ENCODE measurements around the gene CMIP.

Gene CMIP

DNA sequence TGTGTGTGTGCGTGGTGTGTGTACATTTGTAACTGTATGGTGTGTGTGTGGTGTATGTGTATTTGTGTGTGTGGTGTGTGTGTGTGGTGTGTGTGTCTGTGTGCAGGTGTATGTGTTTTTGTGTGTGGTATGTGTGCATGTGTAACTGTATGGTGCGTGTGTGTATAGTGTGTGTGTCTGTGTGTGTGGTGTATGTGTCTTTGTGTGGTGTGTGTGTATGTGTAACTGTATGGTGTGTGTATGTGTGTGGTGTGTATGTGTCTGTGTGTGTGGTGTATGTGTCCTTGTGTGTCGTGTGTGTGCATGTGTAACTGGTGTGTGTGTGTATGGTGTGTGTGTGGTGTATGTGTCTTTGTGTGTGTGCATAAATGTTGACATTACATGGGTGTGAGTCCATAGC, 170.8 kb downstream of the CMIP start:
- H2AFZ ChIP-seq (ENCODE audit: low read depth, low read length): no peak overlapping the region
- no peak overlapping the region for H3K27ac ChIP-seq (ENCODE audit: low read length)
- peaks cover 27% of the 10 kb centered on the region for H3K79me2 ChIP-seq (ENCODE audit: insufficient read depth, low read length)
- no peak for ATAC-seq (ENCODE audit: insufficient read depth, low read depth)
- H3K9ac ChIP-seq (ENCODE audit: low read depth, low read length): no peak overlapping the region
- TF ChIP-seq EZH2 (IDR thresholded peaks at IDR 0.05; ENCODE audit: borderline replicate concordance, low read depth, low read length, severe bottlenecking) (no peak), CTCF (IDR thresholded peaks at IDR 0.05; ENCODE audit: borderline replicate concordance, extremely low read depth, low read length, poor library complexity, severe bottlenecking) (no peak)
- H3K27me3 ChIP-seq (ENCODE audit: insufficient read depth, low read length, poor library complexity): no peaks in the 10 kb centered on the region
- H3K4me1 ChIP-seq (ENCODE audit: insufficient read depth, low read length): peaks cover 5% of the 10 kb centered on the region; the same call in 1 of the 2 replicates
- peaks cover 81% of the 10 kb centered on the region for H4K20me1 ChIP-seq (ENCODE audit: insufficient read depth, low read length)
- H3K36me3 ChIP-seq (ENCODE audit: insufficient read depth, low read length): peaks cover 83% of the 10 kb centered on the region
- no peak overlapping the region for H3K4me3 ChIP-seq (ENCODE audit: low read depth in 1 of 2, low read length in 2 of 2)
- H3K9me3 ChIP-seq (ENCODE audit: insufficient read depth, low read length, severe bottlenecking): no peaks in the 10 kb centered on the region
- no peak overlapping the region for H3K4me2 ChIP-seq (ENCODE audit: insufficient read depth, low read length)
- DNase-seq: no peak

GRCh38 chr16:81615833-81616232, 171.2 kb downstream of the CMIP start:
- Histone ChIP-seq H4K20me1 (ENCODE audit: insufficient read depth, low read length) (peaks cover 85% of the 10 kb centered on the region), H3K27ac (ENCODE audit: low read length) (no peak overlapping the region), H3K36me3 (ENCODE audit: insufficient read depth, low read length) (peaks cover 82% of the 10 kb centered on the region), H2AFZ (ENCODE audit: low read depth, low read length) (no peak overlapping the region), H3K79me2 (ENCODE audit: insufficient read depth, low read length) (peaks cover 27% of the 10 kb centered on the region), H3K4me3 (ENCODE audit: low read depth in 1 of 2, low read length in 2 of 2) (no peak overlapping the region), H3K9me3 (ENCODE audit: insufficient read depth, low read length, severe bottlenecking) (no peaks in the 10 kb centered on the region), H3K27me3 (ENCODE audit: insufficient read depth, low read length, poor library complexity) (no peaks in the 10 kb centered on the region), H3K9ac (ENCODE audit: low read depth, low read length) (no peak overlapping the region), H3K4me2 (ENCODE audit: insufficient read depth, low read length) (no peak overlapping the region), H3K4me1 (ENCODE audit: insufficient read depth, low read length) (peaks cover 5% of the 10 kb centered on the region; the same call in 1 of the 2 replicates)
- TF ChIP-seq CTCF (IDR thresholded peaks at IDR 0.05; ENCODE audit: borderline replicate concordance, extremely low read depth, low read length, poor library complexity, severe bottlenecking) (no peak), EZH2 (IDR thresholded peaks at IDR 0.05; ENCODE audit: borderline replicate concordance, low read depth, low read length, severe bottlenecking) (no peak)
- ATAC-seq (ENCODE audit: insufficient read depth, low read depth): no peak
- DNase-seq: no peak

DNA sequence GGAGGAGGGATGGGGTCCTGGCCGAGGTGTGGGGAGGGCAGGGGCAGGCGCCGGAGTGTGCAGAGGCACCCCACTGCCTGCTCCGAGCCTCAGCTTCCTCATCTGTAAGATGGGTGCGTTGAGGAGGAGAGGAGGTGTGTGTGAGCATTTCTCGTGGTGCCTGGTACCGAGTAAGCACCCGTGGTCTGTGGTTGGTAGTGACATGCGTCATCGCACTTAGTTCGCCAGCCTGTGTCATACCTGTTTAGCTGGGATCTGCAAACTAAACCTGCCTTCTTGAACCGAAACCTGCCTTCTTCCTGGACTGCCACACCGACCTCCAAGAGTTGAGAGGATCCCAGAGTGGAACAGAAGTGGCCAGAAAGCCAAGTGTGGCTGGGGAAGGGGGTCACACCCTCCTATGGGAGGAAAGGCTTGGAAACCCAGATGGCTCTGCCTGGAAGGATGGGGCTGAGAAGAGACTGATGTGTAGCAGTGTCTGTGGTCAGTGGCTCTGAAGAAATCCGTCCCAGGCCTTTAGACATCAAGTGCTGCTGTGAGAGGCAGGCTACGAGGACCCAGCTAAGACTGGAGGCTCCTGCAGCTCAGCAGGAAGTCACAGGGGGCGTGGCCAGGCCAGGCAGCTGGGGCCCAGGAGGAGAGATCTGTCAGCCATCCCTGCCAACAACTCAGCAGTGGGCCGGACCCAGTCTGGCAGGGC, 171.9 kb downstream of the CMIP start:
- H4K20me1 ChIP-seq (ENCODE audit: insufficient read depth, low read length): peaks cover 86% of the 10 kb centered on the region
- H3K36me3 ChIP-seq (ENCODE audit: insufficient read depth, low read length): peaks cover 80% of the 10 kb centered on the region
- H3K9ac ChIP-seq (ENCODE audit: low read depth, low read length): no peak overlapping the region

DNA sequence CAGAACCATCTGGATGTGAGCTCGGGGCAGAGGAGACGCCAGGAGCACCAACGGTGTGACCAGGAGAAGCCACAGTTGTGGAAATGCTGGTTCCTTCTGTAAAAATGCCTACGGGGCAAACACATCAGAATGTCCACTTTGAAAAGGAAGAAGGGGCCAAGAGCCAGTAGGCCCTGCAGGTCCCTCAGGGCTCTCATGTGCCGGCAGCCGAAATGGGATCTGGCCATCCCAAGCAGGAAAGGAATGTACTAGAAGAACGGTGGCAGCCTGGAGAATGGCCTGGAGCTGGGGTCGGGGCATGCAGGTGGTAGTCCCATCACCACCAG, 172.4 kb downstream of the CMIP start:
- no peak overlapping the region for H2AFZ ChIP-seq (ENCODE audit: low read depth, low read length)
- ATAC-seq (ENCODE audit: insufficient read depth, low read depth): no peak
- no peak for TF ChIP-seq CTCF (IDR thresholded peaks at IDR 0.05; ENCODE audit: borderline replicate concordance, extremely low read depth, low read length, poor library complexity, severe bottlenecking)
- TF ChIP-seq EZH2 (IDR thresholded peaks at IDR 0.05; ENCODE audit: borderline replicate concordance, low read depth, low read length, severe bottlenecking): no peak
- H3K9me3 ChIP-seq (ENCODE audit: insufficient read depth, low read length, severe bottlenecking): no peaks in the 10 kb centered on the region
- H3K36me3 ChIP-seq (ENCODE audit: insufficient read depth, low read length): peaks cover 80% of the 10 kb centered on the region
- H3K4me1 ChIP-seq (ENCODE audit: insufficient read depth, low read length): peaks cover 5% of the 10 kb centered on the region; the same call in 1 of the 2 replicates
- H3K79me2 ChIP-seq (ENCODE audit: insufficient read depth, low read length): peaks cover 27% of the 10 kb centered on the region
- H4K20me1 ChIP-seq (ENCODE audit: insufficient read depth, low read length): peaks cover 86% of the 10 kb centered on the region
- H3K9ac ChIP-seq (ENCODE audit: low read depth, low read length): no peak overlapping the region
- H3K27ac ChIP-seq (ENCODE audit: low read length): no peak overlapping the region
- H3K4me2 ChIP-seq (ENCODE audit: insufficient read depth, low read length): no peak overlapping the region
- no peaks in the 10 kb centered on the region for H3K27me3 ChIP-seq (ENCODE audit: insufficient read depth, low read length, poor library complexity)
- no peak for DNase-seq
- H3K4me3 ChIP-seq (ENCODE audit: low read depth in 1 of 2, low read length in 2 of 2): no peak overlapping the region

More for the DNA sequence above, 171.9 kb downstream of the CMIP start:
- Histone ChIP-seq H3K27ac (ENCODE audit: low read length) (peak overlapping the region; percentile 2; the same call in 1 of the 2 replicates), H2AFZ (ENCODE audit: low read depth, low read length) (no peak overlapping the region), H3K27me3 (ENCODE audit: insufficient read depth, low read length, poor library complexity) (no peaks in the 10 kb centered on the region), H3K4me3 (ENCODE audit: low read depth in 1 of 2, low read length in 2 of 2) (no peak overlapping the region), H3K79me2 (ENCODE audit: insufficient read depth, low read length) (peaks cover 27% of the 10 kb centered on the region), H3K9me3 (ENCODE audit: insufficient read depth, low read length, severe bottlenecking) (no peaks in the 10 kb centered on the region), H3K4me1 (ENCODE audit: insufficient read depth, low read length) (peaks cover 5% of the 10 kb centered on the region; the same call in 1 of the 2 replicates), H3K4me2 (ENCODE audit: insufficient read depth, low read length) (no peak overlapping the region)
- no peak for TF ChIP-seq EZH2 (IDR thresholded peaks at IDR 0.05; ENCODE audit: borderline replicate concordance, low read depth, low read length, severe bottlenecking)
- ATAC-seq (ENCODE audit: insufficient read depth, low read depth): peak; percentile 91
- DNase-seq: peak; percentile 65
